Occipital lobe (tissue), 2 donors: ENCODE results near the gene CACNG5. TPM values are rescaled to one million over a fixed set of nuclear protein-coding genes. Genes with fewer than 3 reads are reported as not detected.

ENCODE experiments used
- DNase-seq: peaks from one replicate; lab custom pipeline; 2025; lab: John Stamatoyannopoulos, UW
- total RNA-seq: library from RNA; depleted of rRNA; stranded (reverse); fragments of >200 nt; gene quantifications from one replicate; pipeline ENCODE4 v1.2.3, GENCODE V29; 2014

The CACNG5 gene
- total RNA-seq, 1 donor from 2014 or later, result 0.31 TPM

- no peak for DNase-seq
Observed at GRCh38 chr17:66904760-66905624, 70.1 kb downstream of the CACNG5 start.

GRCh38 chr17:66906321-66907278, 71.7 kb downstream of the CACNG5 start:
- DNase-seq, result peak; percentile 43

GRCh38 chr17:66909804-66910373, 75.0 kb downstream of the CACNG5 start:
- no peak for DNase-seq

DNA sequence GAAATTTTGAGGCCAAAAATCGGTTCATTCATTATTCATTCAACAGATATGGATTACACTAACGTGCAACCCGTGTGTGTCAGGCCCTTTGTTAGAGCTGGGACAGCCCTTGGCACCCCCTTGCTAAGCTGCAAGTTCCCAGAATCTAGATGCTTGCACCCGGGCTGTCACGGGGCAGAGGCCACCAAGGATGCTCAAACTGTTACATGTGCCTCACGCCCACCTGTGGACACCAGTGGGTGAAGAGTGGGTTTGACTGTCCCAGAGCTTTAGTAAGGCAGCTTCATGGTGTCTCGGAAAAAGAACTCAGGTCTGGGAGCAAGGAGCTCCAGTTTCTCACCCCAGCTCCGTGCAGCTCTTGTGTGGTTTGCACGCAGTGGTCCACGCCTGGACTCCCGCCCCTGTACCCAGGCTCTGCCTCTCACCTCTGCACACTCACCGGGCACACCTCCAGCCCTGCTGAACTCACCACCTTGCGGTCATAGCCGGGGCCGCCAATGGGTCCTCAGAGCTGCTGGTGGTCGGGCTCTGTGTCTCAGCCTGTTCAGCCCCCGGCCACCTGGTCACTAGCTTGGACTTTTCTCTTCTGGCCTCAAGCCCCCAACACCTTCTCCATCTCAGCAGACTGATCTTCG, 75.9 kb downstream of the CACNG5 start:
- no peak for DNase-seq

- no peak for DNase-seq
Observed at GRCh38 chr17:66915204-66915611, 80.3 kb downstream of the CACNG5 start.

GRCh38 chr17:66915792-66916191, 80.9 kb downstream of the CACNG5 start:
- DNase-seq, result no peak

DNA sequence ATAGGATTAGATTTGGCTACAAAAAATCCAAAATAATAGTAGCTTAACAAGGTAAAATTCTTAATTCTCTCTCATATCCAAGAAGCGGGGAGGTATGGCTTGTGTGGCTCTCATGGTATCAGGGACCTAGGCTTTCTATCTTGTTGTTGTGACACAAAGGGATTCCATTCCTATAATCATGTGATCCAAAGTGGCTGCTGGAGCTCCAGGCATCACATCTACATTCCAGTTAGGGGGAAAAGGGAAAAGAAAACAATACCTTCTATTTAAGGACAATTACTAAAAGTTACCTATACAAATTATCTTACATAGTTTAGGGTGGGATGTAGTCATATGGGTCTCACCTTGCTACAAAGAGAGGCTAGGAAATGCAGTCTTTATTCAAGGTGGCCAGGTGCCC, 82.0 kb downstream of the CACNG5 start:
- no peak for DNase-seq

- DNase-seq, result no peak
Observed at GRCh38 chr17:66918896-66919295, 84.0 kb downstream of the CACNG5 start.

GRCh38 chr17:66920435-66920834, 85.5 kb downstream of the CACNG5 start:
- no peak for DNase-seq

GRCh38 chr17:66920950-66921349, 86.0 kb downstream of the CACNG5 start:
- no peak for DNase-seq

GRCh38 chr17:66923886-66924285, 89.0 kb downstream of the CACNG5 start:
- no peak for DNase-seq

GRCh38 chr17:66925811-66926500, 91.0 kb downstream of the CACNG5 start:
- no peak for DNase-seq

- DNase-seq, result no peak
Observed at GRCh38 chr17:66928949-66929348, 94.0 kb downstream of the CACNG5 start.

- no peak for DNase-seq
Observed at GRCh38 chr17:66929591-66929990, 94.7 kb downstream of the CACNG5 start.

- DNase-seq, result no peak
Observed at GRCh38 chr17:66930933-66931332, 96.0 kb downstream of the CACNG5 start.

DNA sequence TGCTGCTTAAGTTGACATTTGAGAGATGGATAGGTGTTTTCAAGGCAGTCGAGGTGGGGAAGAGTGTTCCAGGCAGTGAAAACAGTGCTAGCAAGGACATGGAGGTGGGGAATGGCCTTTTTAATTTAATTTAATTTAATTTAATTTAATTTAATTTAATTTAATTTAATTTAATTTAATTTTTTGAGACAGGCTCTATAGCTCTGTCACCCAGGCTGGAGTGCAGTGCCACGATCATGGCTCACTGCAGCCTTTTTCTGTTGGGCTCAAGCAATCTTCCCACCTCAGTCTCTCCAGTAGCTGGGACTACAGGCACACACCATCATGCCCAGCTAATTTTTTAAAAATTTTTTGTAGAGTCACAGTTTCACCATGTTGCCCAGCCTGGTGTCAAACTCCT, 97.4 kb downstream of the CACNG5 start:
- DNase-seq, result no peak

GRCh38 chr17:66934040-66934439, 99.1 kb downstream of the CACNG5 start:
- no peak for DNase-seq
